ENCODE data around the gene RMND5A. TPM values are rescaled to one million over a fixed set of nuclear protein-coding genes. Genes with fewer than 3 reads are reported as not detected.

Gene RMND5A
- total RNA-seq, 1 experiment from 2014 or later: 34.1 TPM

GRCh38 chr2:86675511-86676015 is 44.5 kb upstream of the RMND5A start:
- no TSS peak for BruUV-seq (replicated peaks)
- H3F3A ChIP-seq (ENCODE audit: low read length, unreplicated experiment): no peaks in the 10 kb centered on the region
- CTCF ChIA-PET: interaction anchor here (0.5 kb wide), 1 partner anchor 70 kb away, joined by 3 read pairs; no protein-coding TSS in a partner anchor
- H3K9ac ChIP-seq (ENCODE audit: low read length): no peak overlapping the region
- no peaks in the 10 kb centered on the region for H3K79me2 ChIP-seq (ENCODE audit: low read length)
- H2AFZ ChIP-seq (ENCODE audit: low read length): no peak overlapping the region
- no peaks in the 10 kb centered on the region for H3K27me3 ChIP-seq (ENCODE audit: low read length)
- TF ChIP-seq EZH2phosphoT487 (IDR thresholded peaks at IDR 0.05; ENCODE audit: borderline replicate concordance, low read length): no peak
- no peak for TF ChIP-seq EZH2 (IDR thresholded peaks at IDR 0.05; ENCODE audit: low read length, unreplicated experiment)
- TF ChIP-seq CTCF (conservative IDR thresholded peaks at IDR 0.05; ENCODE audit: low read depth, low read length): peak; percentile 66
- DNase-seq (peak; percentile 60), ATAC-seq (0 out of 2 replicates have a peak, but pooled peaks have one; percentile 29)
- no peaks in the 10 kb centered on the region for H4K20me1 ChIP-seq (ENCODE audit: low read length)
- no peaks in the 10 kb centered on the region for H3K4me1 ChIP-seq (ENCODE audit: insufficient read depth, low read length)
- no peaks in the 10 kb centered on the region for H3K9me2 ChIP-seq (replicated peaks; ENCODE audit: low read length)
- no peaks in the 10 kb centered on the region for H3K36me3 ChIP-seq (ENCODE audit: low read depth, low read length)
- H3K9me3 ChIP-seq (ENCODE audit: low read length): no peaks in the 10 kb centered on the region
- H3K27ac ChIP-seq (ENCODE audit: low read length): no peak overlapping the region
- intact Hi-C loops (cut with micrococcal nuclease): no loop called here
- POLR2A ChIA-PET (ENCODE audit: unreplicated experiment): interaction anchor here (0.6 kb wide), 2 partner anchors 47 to 83 kb away, joined by 3 read pairs; no protein-coding TSS in a partner anchor
- H3K4me3 ChIP-seq (ENCODE audit: low read length): no peak overlapping the region
- H3K4me2 ChIP-seq (ENCODE audit: low read length): no peak overlapping the region

- no TSS peak for BruUV-seq (replicated peaks)
- POLR2A ChIA-PET (ENCODE audit: unreplicated experiment): no interaction called here
Observed at GRCh38 chr2:86677816-86678215, 42.3 kb upstream of the RMND5A start.

More at GRCh38 chr2:86677816-86678215, 42.3 kb upstream of the RMND5A start:
- Histone ChIP-seq H3F3A (ENCODE audit: low read length, unreplicated experiment) (no peaks in the 10 kb centered on the region), H3K9ac (ENCODE audit: low read length) (no peak overlapping the region), H4K20me1 (ENCODE audit: low read length) (no peaks in the 10 kb centered on the region), H3K79me2 (ENCODE audit: low read length) (no peaks in the 10 kb centered on the region), H3K4me3 (ENCODE audit: low read length) (no peak overlapping the region), H3K9me2 (replicated peaks; ENCODE audit: low read length) (no peaks in the 10 kb centered on the region), H3K4me1 (ENCODE audit: insufficient read depth, low read length) (no peaks in the 10 kb centered on the region), H3K27ac (ENCODE audit: low read length) (no peak overlapping the region), H3K27me3 (ENCODE audit: low read length) (no peaks in the 10 kb centered on the region), H3K36me3 (ENCODE audit: low read depth, low read length) (no peaks in the 10 kb centered on the region), H3K4me2 (ENCODE audit: low read length) (no peak overlapping the region), H2AFZ (ENCODE audit: low read length) (no peak overlapping the region), H3K9me3 (ENCODE audit: low read length) (no peaks in the 10 kb centered on the region)
- DNase-seq: no peak
- intact Hi-C loops (cut with micrococcal nuclease): no loop called here
- CTCF ChIA-PET: no interaction called here
- TF ChIP-seq EZH2 (IDR thresholded peaks at IDR 0.05; ENCODE audit: low read length, unreplicated experiment) (no peak), CTCF (conservative IDR thresholded peaks at IDR 0.05; ENCODE audit: low read depth, low read length) (no peak), EZH2phosphoT487 (IDR thresholded peaks at IDR 0.05; ENCODE audit: borderline replicate concordance, low read length) (no peak)
- ATAC-seq: no peak
